ENCODE measurements around the gene MDFIC.

MDFIC gene

GRCh38 chr7:114925434-114925833 is 3.5 kb downstream of the MDFIC start:
- in situ Hi-C loops (cut with HindIII; ENCODE audit: low sequenced_read_pairs), result no loop called here

GRCh38 chr7:114928060-114928459 is 6.2 kb downstream of the MDFIC start:
- in situ Hi-C loops (cut with HindIII; ENCODE audit: low sequenced_read_pairs), result no loop called here

- in situ Hi-C loops (cut with HindIII; ENCODE audit: low sequenced_read_pairs), result no loop called here
Observed at GRCh38 chr7:114929570-114929969, 7.7 kb downstream of the MDFIC start.

- in situ Hi-C loops (cut with HindIII; ENCODE audit: low sequenced_read_pairs), result no loop called here
Observed at GRCh38 chr7:114930107-114930661, 8.3 kb downstream of the MDFIC start.

GRCh38 chr7:114930829-114931655 is 9.1 kb downstream of the MDFIC start:
- in situ Hi-C loops (cut with HindIII; ENCODE audit: low sequenced_read_pairs), result no loop called here

GRCh38 chr7:114931656-114932011 is 9.7 kb downstream of the MDFIC start:
- in situ Hi-C loops (cut with HindIII; ENCODE audit: low sequenced_read_pairs), result no loop called here

- in situ Hi-C loops (cut with HindIII; ENCODE audit: low sequenced_read_pairs), result no loop called here
Observed at GRCh38 chr7:114932991-114933390, 11.1 kb downstream of the MDFIC start.

- in situ Hi-C loops (cut with HindIII; ENCODE audit: low sequenced_read_pairs), result no loop called here
Observed at GRCh38 chr7:114933658-114934057, 11.8 kb downstream of the MDFIC start.

GRCh38 chr7:114934086-114934485 is 12.2 kb downstream of the MDFIC start:
- in situ Hi-C loops (cut with HindIII; ENCODE audit: low sequenced_read_pairs), result no loop called here

GRCh38 chr7:114934713-114935112 is 12.8 kb downstream of the MDFIC start:
- in situ Hi-C loops (cut with HindIII; ENCODE audit: low sequenced_read_pairs), result no loop called here

GRCh38 chr7:114936471-114936870 is 14.6 kb downstream of the MDFIC start:
- in situ Hi-C loops (cut with HindIII; ENCODE audit: low sequenced_read_pairs), result no loop called here

GRCh38 chr7:114937446-114937845 is 15.6 kb downstream of the MDFIC start:
- in situ Hi-C loops (cut with HindIII; ENCODE audit: low sequenced_read_pairs), result no loop called here

- in situ Hi-C loops (cut with HindIII; ENCODE audit: low sequenced_read_pairs), result no loop called here
Observed at GRCh38 chr7:114938785-114939184, 16.9 kb downstream of the MDFIC start.

- in situ Hi-C loops (cut with HindIII; ENCODE audit: low sequenced_read_pairs), result no loop called here
Observed at GRCh38 chr7:114939484-114940097, 17.7 kb downstream of the MDFIC start.

GRCh38 chr7:114940220-114940619 is 18.3 kb downstream of the MDFIC start:
- in situ Hi-C loops (cut with HindIII; ENCODE audit: low sequenced_read_pairs), result no loop called here

- in situ Hi-C loops (cut with HindIII; ENCODE audit: low sequenced_read_pairs), result no loop called here
Observed at GRCh38 chr7:114941692-114942091, 19.8 kb downstream of the MDFIC start.

GRCh38 chr7:114942446-114943175 is 20.7 kb downstream of the MDFIC start:
- in situ Hi-C loops (cut with HindIII; ENCODE audit: low sequenced_read_pairs), result no loop called here

- in situ Hi-C loops (cut with HindIII; ENCODE audit: low sequenced_read_pairs), result no loop called here
Observed at GRCh38 chr7:114943530-114943929, 21.6 kb downstream of the MDFIC start.

- in situ Hi-C loops (cut with HindIII; ENCODE audit: low sequenced_read_pairs), result no loop called here
Observed at GRCh38 chr7:114943953-114944744, 22.3 kb downstream of the MDFIC start.

- in situ Hi-C loops (cut with HindIII; ENCODE audit: low sequenced_read_pairs), result no loop called here
Observed at GRCh38 chr7:114944745-114945625, 23.1 kb downstream of the MDFIC start.

Measured in DLD1 (cell line).